ENCODE results near the gene NFYC.
A peak's percentile ranks its signal among the peaks of the same experiment; 100 is the strongest.

The NFYC gene

GRCh38 chr1:40766560-40766959, 75.1 kb downstream of the NFYC start:
- no peak overlapping the region for H3K4me3 ChIP-seq (ENCODE audit: low read depth, low read length)
- TF ChIP-seq ZNF558 (tag by site-specific recombination; IDR thresholded peaks at IDR 0.05), result no peak
- no peak for TF ChIP-seq ZNF280D (tag by site-specific recombination; IDR thresholded peaks at IDR 0.05)
- no peak for TF ChIP-seq OSR2 (tag by site-specific recombination; IDR thresholded peaks at IDR 0.05)
- TF ChIP-seq ZNF677 (tag by site-specific recombination; IDR thresholded peaks at IDR 0.05), result no peak
- no peak for TF ChIP-seq ZNF2 (tag by site-specific recombination; IDR thresholded peaks at IDR 0.05)
- TF ChIP-seq ZNF510 (tag by site-specific recombination; IDR thresholded peaks at IDR 0.05; ENCODE audit: insufficient replicate concordance), result no peak
- TF ChIP-seq REPIN1 (tag by site-specific recombination; IDR thresholded peaks at IDR 0.05; ENCODE audit: low read depth), result no peak
- TF ChIP-seq ZNF701 (tag by site-specific recombination; IDR thresholded peaks at IDR 0.05), result no peak
- TF ChIP-seq ZBTB7A (tag by site-specific recombination; IDR thresholded peaks at IDR 0.05; ENCODE audit: low read depth), result no peak
- TF ChIP-seq ZNF292 (tag by site-specific recombination; IDR thresholded peaks at IDR 0.05; ENCODE audit: borderline replicate concordance, low read depth), result no peak
- TF ChIP-seq ZSCAN18 (tag by site-specific recombination; IDR thresholded peaks at IDR 0.05), result no peak
- TF ChIP-seq SCRT2 (tag by site-specific recombination; IDR thresholded peaks at IDR 0.05), result peak; percentile 67
- 0 out of 2 replicates have a peak, but pooled peaks have one; percentile 24 for TF ChIP-seq SCRT1 (tag by site-specific recombination; IDR thresholded peaks at IDR 0.05; ENCODE audit: borderline replicate concordance)
- H3K36me3 ChIP-seq (ENCODE audit: control insufficient read depth in 2 of 2, insufficient read depth in 1 of 2, low read length in 2 of 2), result peaks cover 4 to 98% of the 10 kb centered on the region in 2 experiments; a peak in 2 of 3 replicates
- CTCF ChIA-PET, result interaction anchor here (0.9 to 5.2 kb wide), 3 partner anchors 8 to 186 kb away, joined by 4 to 36 read pairs (median 5); no protein-coding TSS in a partner anchor
- POLR2A ChIA-PET, result interaction anchor here (2.9 kb wide), 1 partner anchor 75 kb away, joined by 19 read pairs; the partner anchor contains the start of gene NFYC
- no peaks in the 10 kb centered on the region for H3K4me1 ChIP-seq (ENCODE audit: control insufficient read depth, insufficient read depth, low read length)
- no peak overlapping the region for H3K27ac ChIP-seq (ENCODE audit: extremely low read depth, low read depth, low read length)
- H3K9me3 ChIP-seq (ENCODE audit: control insufficient read depth, insufficient read depth, low read depth, low read length), result no peaks in the 10 kb centered on the region

GRCh38 chr1:40768146-40768990, 76.9 kb downstream of the NFYC start:
- no peak for TF ChIP-seq ZNF501 (tag by site-specific recombination; IDR thresholded peaks at IDR 0.05)
- Histone ChIP-seq H3K4me1 (ENCODE audit: control insufficient read depth, insufficient read depth, low read length) (no peaks in the 10 kb centered on the region), H3K4me3 (ENCODE audit: low read depth, low read length) (no peak overlapping the region), H3K36me3 (ENCODE audit: control insufficient read depth in 2 of 2, insufficient read depth in 1 of 2, low read length in 2 of 2) (peaks cover 1 to 91% of the 10 kb centered on the region in 2 experiments; a peak in 2 of 3 replicates), H3K9me3 (ENCODE audit: control insufficient read depth, insufficient read depth, low read depth, low read length) (no peaks in the 10 kb centered on the region), H3K27ac (ENCODE audit: extremely low read depth, low read depth, low read length) (no peak overlapping the region)
- POLR2A ChIA-PET, result no interaction called here
- CTCF ChIA-PET, result interaction anchor here (1.2 to 1.4 kb wide), 3 partner anchors 29 to 184 kb away, joined by 4 to 5 read pairs (median 5); no protein-coding TSS in a partner anchor

GRCh38 chr1:40769815-40770214, 78.3 kb downstream of the NFYC start:
- Histone ChIP-seq H3K4me1 (ENCODE audit: control insufficient read depth, insufficient read depth, low read length) (no peaks in the 10 kb centered on the region), H3K4me3 (ENCODE audit: low read depth, low read length) (no peak overlapping the region), H3K27ac (ENCODE audit: extremely low read depth, low read depth, low read length) (no peak overlapping the region), H3K36me3 (ENCODE audit: control insufficient read depth in 2 of 2, insufficient read depth in 1 of 2, low read length in 2 of 2) (peaks cover 0 to 76% of the 10 kb centered on the region in 2 experiments; a peak in 2 of 3 replicates), H3K9me3 (ENCODE audit: control insufficient read depth, insufficient read depth, low read depth, low read length) (no peaks in the 10 kb centered on the region)
- no peak for TF ChIP-seq ZNF549 (tag by site-specific recombination; IDR thresholded peaks at IDR 0.05)
- peak; percentile 23 for TF ChIP-seq CTCF (tag by site-specific recombination; IDR thresholded peaks at IDR 0.05)
- ChIA-PET POLR2A (no interaction called here), CTCF (interaction anchor here (0.6 to 1.3 kb wide), 3 partner anchors 21 to 183 kb away, joined by 3 to 5 read pairs (median 4); no protein-coding TSS in a partner anchor)

Measured in HEK293 (cell line).